Calu3 (cell line): ENCODE results near the gene KRT81. TPM values are rescaled to one million over a fixed set of nuclear protein-coding genes. Genes with fewer than 3 reads are reported as not detected.

ENCODE experiments used
- total RNA-seq: library from RNA; stranded (reverse); gene quantifications from 2 replicates; pipeline ENCODE4 v1.2.3, GENCODE V29; 2022

KRT81 gene
- total RNA-seq, 1 experiment from 2014 or later = 0.28 TPM

Other genes starting within 250 kb of the KRT81 start
- 18.0 and 18.9 TPM in 2 replicates for gene NR4A1, start 240.1 kb downstream of the KRT81 start, total RNA-seq
- 32.8 and 35.0 TPM in 2 replicates for gene ATG101, start 221.6 kb downstream of the KRT81 start, total RNA-seq
- gene SMIM41, start 211.8 kb downstream of the KRT81 start, total RNA-seq = not detected in 2 replicates
- 32.7 and 45.5 TPM in 2 replicates for gene KRT80, start 99.5 kb downstream of the KRT81 start, total RNA-seq
- 2,370 and 2,828 TPM in 2 replicates for gene KRT7, start 58.3 kb downstream of the KRT81 start, total RNA-seq
- gene KRT86, start 16.9 kb downstream of the KRT81 start, total RNA-seq = 2.6 and 3.6 TPM in 2 replicates
- not detected in 2 replicates for gene KRT83, start 29.9 kb upstream of the KRT81 start, total RNA-seq
- gene KRT85, start 75.9 kb upstream of the KRT81 start, total RNA-seq = not detected in 2 replicates
- gene KRT84, start 94.1 kb upstream of the KRT81 start, total RNA-seq = not detected in 2 replicates
- gene KRT82, start 114.8 kb upstream of the KRT81 start, total RNA-seq = not detected in 2 replicates
- not detected in 2 replicates for gene KRT75, start 142.8 kb upstream of the KRT81 start, total RNA-seq
- gene KRT6B, start 160.6 kb upstream of the KRT81 start, total RNA-seq = 2.2 and 5.6 TPM in 2 replicates
- not detected in 2 replicates for gene KRT6C, start 182.3 kb upstream of the KRT81 start, total RNA-seq
- 0.24 TPM in 1 of 2 replicates, not detected in the other for gene KRT6A, start 201.7 kb upstream of the KRT81 start, total RNA-seq
- gene KRT5, start 228.9 kb upstream of the KRT81 start, total RNA-seq = 0.32 and 1.3 TPM in 2 replicates